Calu3 (cell line): ENCODE measurements around the gene USP16. TPM values are rescaled to one million over a fixed set of nuclear protein-coding genes. Genes with fewer than 3 reads are reported as not detected.
A peak's percentile ranks its signal among the peaks of the same experiment; 100 is the strongest.

Source experiments
- Bru-seq: library from RNA; stranded (reverse); fragments of 400-500 nt; gene quantifications from one replicate; lab custom pipeline; 2021; lab: Mats Ljungman, UMichigan
- BruChase-seq, 2 experiments: library from RNA; stranded (reverse); fragments of 400-500 nt; gene quantifications; one replicate each; lab custom pipeline; 2021; lab: Mats Ljungman, UMichigan
- BruUV-seq: library from RNA; stranded (reverse); fragments of 400-500 nt; replicated peaks from 2 replicates; lab custom pipeline; 2021; lab: Mats Ljungman, UMichigan
- CTCF ChIA-PET: fragments of 300-600 bp; sonication (Branson Sonifier 250); formaldehyde crosslinking; loops from one replicate; lab custom pipeline; 2022; ENCODE audit warnings: antibody characterized with exemption; lab: Charles Lee
- DNase-seq: peaks from one replicate; pipeline ENCODE4 v3.0.0; 2022
- H3K27ac Mint-ChIP-seq: one replicate; pipeline ENCODE4 v1.8.0; 2022; ENCODE audit warnings: mixed read lengths; ENCODE audit not compliant: unreplicated experiment
- H3K27me3 Mint-ChIP-seq: one replicate; pipeline ENCODE4 v1.8.0; 2022; ENCODE audit warnings: mixed read lengths; ENCODE audit not compliant: unreplicated experiment
- H3K36me3 Mint-ChIP-seq: one replicate; pipeline ENCODE4 v1.8.0; 2022; ENCODE audit warnings: mild to moderate bottlenecking, moderate library complexity, mixed read lengths; ENCODE audit not compliant: insufficient read depth, unreplicated experiment
- H3K4me1 Mint-ChIP-seq: one replicate; pipeline ENCODE4 v1.8.0; 2022; ENCODE audit warnings: mild to moderate bottlenecking, low read depth, mixed read lengths; ENCODE audit not compliant: unreplicated experiment
- H3K4me3 Mint-ChIP-seq: one replicate; pipeline ENCODE4 v1.8.0; 2022; ENCODE audit warnings: mild to moderate bottlenecking, low read depth, moderate library complexity, mixed read lengths; ENCODE audit not compliant: unreplicated experiment
- H3K9me3 Mint-ChIP-seq: one replicate; pipeline ENCODE4 v1.8.0; 2022; ENCODE audit warnings: low read depth, mixed read lengths; ENCODE audit not compliant: unreplicated experiment
- intact Hi-C: fragments of 100-400 bp; cut with micrococcal nuclease; formaldehyde crosslinking; loops from one replicate; pipeline ENCODE4 v1.10.0; 2022; ENCODE audit not compliant: unreplicated experiment
- long read RNA-seq: library from polyadenylated mRNA; stranded (forward); transcript quantifications from one replicate; pipeline ENCODE4 v2.0.0, GENCODE V29; 2022
- total RNA-seq: library from RNA; stranded (reverse); gene quantifications from 2 replicates; pipeline ENCODE4 v1.2.3, GENCODE V29; 2022
- TF ChIP-seq, protein P1 (sequence below): fragments of 200-600 bp; IDR thresholded peaks from one replicate; pipeline ENCODE4 v1.8.0; 2022; ENCODE audit warnings: antibody characterized with exemption; ENCODE audit not compliant: unreplicated experiment

USP16 gene
- total RNA-seq (19.5 and 21.7 TPM in 2 replicates), Bru-seq, nascent RNA (percentile 84 among the genes with signal in this experiment), BruChase-seq, experiment 1, labeled RNA remaining after a 6-hour chase (percentile 86 among the genes with signal in this experiment), BruChase-seq, experiment 2, labeled RNA remaining after a 2-hour chase (percentile 82 among the genes with signal in this experiment)
- long read RNA-seq, transcript USP16-204 (18 exons, 2,963 nt) = major isoform, 6 of 15 reads
- long read RNA-seq, partial matches to known transcripts = 3 of 15 reads
- long read RNA-seq, other reads (novel, unspliced or antisense) = 2 of 15 reads

DNA sequence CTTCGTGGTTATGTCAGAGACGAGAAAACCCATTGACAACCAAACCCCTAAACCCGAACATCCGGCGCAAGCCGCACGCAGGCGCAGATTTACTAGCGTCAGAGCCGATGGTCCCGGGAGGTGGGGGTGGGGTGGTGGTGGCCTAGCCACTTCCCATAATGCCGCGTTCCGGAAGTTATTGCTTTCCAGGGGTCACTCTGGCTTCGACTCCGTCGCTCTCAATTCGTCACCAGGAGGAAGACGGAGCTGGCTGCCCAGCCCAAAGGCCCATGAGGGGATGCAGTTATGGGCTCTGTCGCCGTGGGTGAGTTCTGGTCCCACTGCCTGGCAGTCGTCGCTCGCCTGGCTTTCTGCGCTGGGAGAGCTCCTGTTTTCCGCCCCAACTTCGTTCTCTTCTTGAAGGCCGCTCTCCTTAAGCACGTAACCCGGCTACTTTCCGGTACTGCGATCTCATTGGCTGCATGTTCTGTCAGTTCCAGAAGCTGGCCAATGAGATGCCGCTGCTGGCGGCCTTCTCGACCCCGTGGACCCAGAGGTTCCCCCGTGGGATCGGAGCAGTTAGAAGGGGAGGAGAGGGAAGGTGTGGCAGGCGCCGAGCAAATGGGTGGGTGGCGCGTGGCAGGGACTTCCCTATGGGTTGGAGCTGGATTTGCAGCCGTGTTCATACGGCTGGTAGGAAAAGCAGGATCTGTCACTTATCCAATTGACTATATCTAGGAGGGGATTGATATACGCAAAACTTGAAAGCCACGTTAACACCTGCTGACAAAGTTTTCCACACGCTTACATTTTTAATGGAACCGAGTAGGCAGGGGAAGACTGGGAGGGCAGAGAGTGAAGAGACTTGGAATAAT, at the start of gene USP16:
Gene USP16, plus strand, starts transcription at position 195 of the 854 bp plus-strand sequence. CDS start 3,246 bp downstream, outside the sequence.
- TF ChIP-seq, protein P1, sequence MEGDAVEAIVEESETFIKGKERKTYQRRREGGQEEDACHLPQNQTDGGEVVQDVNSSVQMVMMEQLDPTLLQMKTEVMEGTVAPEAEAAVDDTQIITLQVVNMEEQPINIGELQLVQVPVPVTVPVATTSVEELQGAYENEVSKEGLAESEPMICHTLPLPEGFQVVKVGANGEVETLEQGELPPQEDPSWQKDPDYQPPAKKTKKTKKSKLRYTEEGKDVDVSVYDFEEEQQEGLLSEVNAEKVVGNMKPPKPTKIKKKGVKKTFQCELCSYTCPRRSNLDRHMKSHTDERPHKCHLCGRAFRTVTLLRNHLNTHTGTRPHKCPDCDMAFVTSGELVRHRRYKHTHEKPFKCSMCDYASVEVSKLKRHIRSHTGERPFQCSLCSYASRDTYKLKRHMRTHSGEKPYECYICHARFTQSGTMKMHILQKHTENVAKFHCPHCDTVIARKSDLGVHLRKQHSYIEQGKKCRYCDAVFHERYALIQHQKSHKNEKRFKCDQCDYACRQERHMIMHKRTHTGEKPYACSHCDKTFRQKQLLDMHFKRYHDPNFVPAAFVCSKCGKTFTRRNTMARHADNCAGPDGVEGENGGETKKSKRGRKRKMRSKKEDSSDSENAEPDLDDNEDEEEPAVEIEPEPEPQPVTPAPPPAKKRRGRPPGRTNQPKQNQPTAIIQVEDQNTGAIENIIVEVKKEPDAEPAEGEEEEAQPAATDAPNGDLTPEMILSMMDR = no peak
- intact Hi-C loops = loop anchor here (5.0 kb wide), 1 partner anchor 48 kb away; the partner anchor contains the start of gene CCT8
- Mint-ChIP-seq H3K9me3 (no peaks in the 10 kb centered on the region), H3K4me3 (peak within 1 kb of the TSS; percentile 91), H3K36me3 (peaks cover 30% of the 10 kb centered on the region), H3K4me1 (peaks cover 9% of the 10 kb centered on the region), H3K27me3 (no peaks in the 10 kb centered on the region), H3K27ac (peak within 1 kb of the TSS; percentile 98)
- no TSS peak for BruUV-seq
- CTCF ChIA-PET = interaction anchor here (0.8 to 1.3 kb wide), 2 partner anchors 12 to 32 kb away, joined by 3 read pairs; partner anchors contain the start of gene LTN1
- peak; percentile 88 for DNase-seq

DNA sequence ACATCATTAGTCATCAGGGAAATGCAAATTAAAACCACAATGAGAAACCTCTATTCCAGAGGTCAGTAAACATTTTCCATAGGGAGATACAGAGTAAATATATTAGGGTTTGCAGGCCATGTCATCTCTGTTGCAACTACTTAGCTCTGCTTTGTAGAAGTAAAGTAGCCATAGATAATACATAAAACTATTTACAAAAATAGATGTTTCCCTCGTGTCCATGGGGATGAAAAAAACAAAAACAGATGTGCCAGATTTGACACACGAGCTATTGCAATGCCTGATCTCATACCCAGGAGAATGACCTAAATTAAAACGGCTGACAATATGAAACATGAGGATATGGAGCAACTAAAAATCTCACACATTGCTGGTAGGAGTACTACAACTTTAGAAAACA, 49.1 kb upstream of the USP16 start:
- intact Hi-C loops = no loop called here
- Mint-ChIP-seq H3K4me1 (no peaks in the 10 kb centered on the region), H3K27me3 (no peaks in the 10 kb centered on the region), H3K9me3 (no peaks in the 10 kb centered on the region), H3K27ac (no peak overlapping the region), H3K36me3 (peaks cover 20% of the 10 kb centered on the region), H3K4me3 (no peak overlapping the region)
- no TSS peak for BruUV-seq
- TF ChIP-seq, protein P1 = no peak
- no peak for DNase-seq
- CTCF ChIA-PET = no interaction called here

DNA sequence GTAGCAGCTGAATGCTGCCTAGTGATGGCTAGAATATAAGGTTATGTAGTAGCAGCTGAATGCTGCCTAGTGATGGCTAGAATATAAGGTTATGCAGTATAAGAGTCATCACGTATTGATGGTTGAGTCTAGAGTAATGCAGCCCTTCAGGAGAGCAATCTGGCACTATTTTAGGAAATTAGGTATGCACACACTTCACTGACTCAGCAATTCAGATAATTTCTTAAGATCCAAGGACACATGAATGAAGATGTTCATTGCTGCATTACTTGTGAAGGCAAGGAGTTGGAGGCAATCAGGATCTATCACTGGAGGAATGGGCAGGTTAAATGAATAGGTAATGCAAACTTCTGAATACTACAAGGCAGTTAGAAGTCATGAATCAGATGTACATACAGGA, 45.4 kb upstream of the USP16 start:
- BruUV-seq = no TSS peak
- Mint-ChIP-seq H3K4me3 (no peak overlapping the region), H3K27me3 (no peaks in the 10 kb centered on the region), H3K9me3 (no peaks in the 10 kb centered on the region), H3K4me1 (no peaks in the 10 kb centered on the region), H3K27ac (no peak overlapping the region), H3K36me3 (peaks cover 31% of the 10 kb centered on the region)
- TF ChIP-seq, protein P1 = no peak
- no peak for DNase-seq
- intact Hi-C loops = no loop called here
- CTCF ChIA-PET = interaction anchor here (0.5 kb wide), 1 partner anchor 30 kb away, joined by 3 read pairs; no protein-coding TSS in a partner anchor

DNA sequence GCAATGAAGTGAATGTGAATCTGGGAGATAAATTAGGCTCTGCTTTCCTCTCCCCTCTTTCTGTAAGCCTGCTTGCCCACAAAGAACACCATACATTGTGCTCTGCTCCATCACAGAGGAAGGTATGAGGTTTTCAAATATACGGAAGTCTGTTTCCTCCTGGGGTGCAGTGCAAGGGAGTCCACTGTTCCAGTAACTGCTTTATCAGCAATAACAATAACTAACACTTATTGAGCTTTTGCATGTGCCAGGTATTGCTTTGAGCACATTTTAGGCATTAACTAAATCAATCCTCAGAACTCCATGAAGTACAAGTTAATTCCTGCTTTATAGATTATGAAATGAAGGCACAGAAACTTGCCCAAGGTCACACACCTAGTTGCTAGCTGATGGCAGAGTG, 41.8 kb upstream of the USP16 start:
- TF ChIP-seq, protein P1 = no peak
- Mint-ChIP-seq H3K4me1 (no peaks in the 10 kb centered on the region), H3K9me3 (no peaks in the 10 kb centered on the region), H3K4me3 (no peak overlapping the region), H3K27me3 (no peaks in the 10 kb centered on the region), H3K36me3 (peaks cover 32% of the 10 kb centered on the region), H3K27ac (no peak overlapping the region)
- no peak for DNase-seq
- CTCF ChIA-PET = no interaction called here
- BruUV-seq = no TSS peak
- intact Hi-C loops = no loop called here
